K562 (cell line): ENCODE results near the gene LAMA4.

Experiments
- EP300 ChIP-seq: IDR thresholded peaks from 2 replicates; pipeline ENCODE4 v1.6.1; 2012; ENCODE audit warnings: low read length, improper control_type of control experiment
- FIP1L1 ChIP-seq: fragments of 200-400 bp; formaldehyde crosslinking; IDR thresholded peaks from 2 replicates; pipeline ENCODE4 v1.6.1; 2018; ENCODE audit warnings: mild to moderate bottlenecking, low read depth, low read length; ENCODE audit not compliant: poor library complexity, severe bottlenecking
- SETDB1 ChIP-seq: IDR thresholded peaks from one replicate; pipeline ENCODE4 v1.6.1; 2012; ENCODE audit warnings: low read length, control low read depth, inconsistent platforms

GRCh38 chr6:112247275-112247674 lies 7.1 kb downstream of the LAMA4 start:
- no peak for TF ChIP-seq EP300
- no peak for TF ChIP-seq SETDB1
- no peak for TF ChIP-seq FIP1L1
